ENCODE results near the gene OSBPL6. TPM values are rescaled to one million over a fixed set of nuclear protein-coding genes. Genes with fewer than 3 reads are reported as not detected.
A peak's percentile ranks its signal among the peaks of the same experiment; 100 is the strongest.

OSBPL6 gene
- total RNA-seq (not detected in 2 replicates), polyA plus RNA-seq (0.06 TPM in 1 of 2 replicates, not detected in the other), polyA minus RNA-seq (not detected in 2 replicates)
- 0.14 TPM for total RNA-seq (2013)

- H3K27me3 ChIP-seq (replicated peaks in 1 of 4; ENCODE audit: control extremely low read depth in 1 of 4, control insufficient read depth in 3 of 4, insufficient read depth in 4 of 4, low read length in 3 of 4), result peaks cover 0 to 42% (median 33%) of the 10 kb centered on the region in 4 experiments
- H3K79me2 ChIP-seq (ENCODE audit: control insufficient read depth, insufficient read depth, low read length), result no peaks in the 10 kb centered on the region
- H3K27me3 Mint-ChIP-seq, result peaks cover 49% of the 10 kb centered on the region
- no peaks in the 10 kb centered on the region for H3K9me3 ChIP-seq (ENCODE audit: control extremely low read depth in 1 of 3, control insufficient read depth in 2 of 3, insufficient read depth in 1 of 3, low read length in 2 of 3)
- H3K27ac ChIP-seq (ENCODE audit: low read length in 2 of 2), result no peak within 1 kb of the TSS
- H3K36me3 ChIP-seq (replicated peaks in 1 of 2; ENCODE audit: control extremely low read depth in 1 of 2, control insufficient read depth in 1 of 2, extremely low read depth in 1 of 2, insufficient read depth in 2 of 2, low read length in 1 of 2), result no peaks in the 10 kb centered on the region
- POLR2A ChIA-PET, result no interaction called here
- no peaks in the 10 kb centered on the region for H3K9me3 Mint-ChIP-seq (ENCODE audit: insufficient read depth)
- CTCF ChIA-PET, result no interaction called here
- no peak within 1 kb of the TSS for H3K27ac Mint-ChIP-seq
- intact Hi-C loops (cut with micrococcal nuclease), result loop anchor here (1.0 kb wide), 1 partner anchor 82 kb away; the partner anchor contains the start of gene RBM45
- H3K4me3 ChIP-seq (ENCODE audit: control extremely low read depth in 1 of 5, extremely low read depth in 1 of 5, insufficient read depth in 1 of 5, low read depth in 2 of 5, low read length in 4 of 5), result peak within 1 kb of the TSS; percentile 21 to 62 (median 48)
- no peaks in the 10 kb centered on the region for H4K20me1 ChIP-seq (ENCODE audit: control insufficient read depth, insufficient read depth, low read length, poor library complexity, severe bottlenecking)
- peak within 1 kb of the TSS; percentile 84 for H3K4me3 Mint-ChIP-seq
- TF ChIP-seq CTCF (IDR thresholded peaks at IDR 0.05), result no peak
- no peak for TF ChIP-seq EZH2 (IDR thresholded peaks at IDR 0.05; ENCODE audit: borderline replicate concordance, insufficient read depth, low read depth, low read length, poor library complexity, severe bottlenecking)
- ATAC-seq (ENCODE audit: low read depth) (peak; percentile 87), DNase-seq (peak; percentile 60)
- peaks cover 17% of the 10 kb centered on the region for H3K4me1 Mint-ChIP-seq
- peak within 1 kb of the TSS; percentile 95 for H3K4me2 ChIP-seq (replicated peaks; ENCODE audit: low read depth, low read length, poor library complexity, severe bottlenecking)
- under 1% methylated on average over 90 of the region's 90 CpGs for WGBS (ENCODE audit: insufficient coverage)
- H3K9ac ChIP-seq (ENCODE audit: low read length), result peak within 1 kb of the TSS; percentile 61
- peaks cover 14 to 19% of the 10 kb centered on the region in 2 donors for H3K4me1 ChIP-seq (ENCODE audit: control insufficient read depth in 2 of 2, insufficient read depth in 2 of 2, low read length in 2 of 2)
- peak within 1 kb of the TSS; percentile 71 for H2AFZ ChIP-seq (ENCODE audit: insufficient read depth, low read depth, low read length, poor library complexity, severe bottlenecking)
Measured at GRCh38 chr2:178193823-178194599, at the start of gene OSBPL6. OSBPL6 (plus strand) TSS chr2:178194512; CDS start chr2:178306185, 111,673 bp downstream.

GRCh38 chr2:178152033-178152432, 42.3 kb upstream of the OSBPL6 start:
- Mint-ChIP-seq H3K27ac (no peak overlapping the region), H3K4me3 (no peak overlapping the region), H3K9me3 (ENCODE audit: insufficient read depth) (peaks cover 3% of the 10 kb centered on the region), H3K4me1 (no peaks in the 10 kb centered on the region), H3K27me3 (peaks cover 14% of the 10 kb centered on the region)
- no peak for TF ChIP-seq EZH2 (IDR thresholded peaks at IDR 0.05; ENCODE audit: borderline replicate concordance, insufficient read depth, low read depth, low read length, poor library complexity, severe bottlenecking)
- TF ChIP-seq CTCF (IDR thresholded peaks at IDR 0.05), result no peak
- Histone ChIP-seq H3K4me2 (replicated peaks; ENCODE audit: low read depth, low read length, poor library complexity, severe bottlenecking) (no peak overlapping the region), H3K4me1 (ENCODE audit: control insufficient read depth in 2 of 2, insufficient read depth in 2 of 2, low read length in 2 of 2) (no peaks in the 10 kb centered on the region), H3K27ac (ENCODE audit: low read length in 2 of 2) (no peak overlapping the region), H3K27me3 (replicated peaks in 1 of 4; ENCODE audit: control extremely low read depth in 1 of 4, control insufficient read depth in 3 of 4, insufficient read depth in 4 of 4, low read length in 3 of 4) (peaks cover 0 to 7% (median 0%) of the 10 kb centered on the region in 4 experiments), H2AFZ (ENCODE audit: insufficient read depth, low read depth, low read length, poor library complexity, severe bottlenecking) (no peak overlapping the region), H3K79me2 (ENCODE audit: control insufficient read depth, insufficient read depth, low read length) (no peaks in the 10 kb centered on the region), H3K4me3 (ENCODE audit: control extremely low read depth in 1 of 5, extremely low read depth in 1 of 5, insufficient read depth in 1 of 5, low read depth in 2 of 5, low read length in 4 of 5) (no peak overlapping the region), H4K20me1 (ENCODE audit: control insufficient read depth, insufficient read depth, low read length, poor library complexity, severe bottlenecking) (no peaks in the 10 kb centered on the region), H3K9ac (ENCODE audit: low read length) (no peak overlapping the region), H3K9me3 (ENCODE audit: control extremely low read depth in 1 of 3, control insufficient read depth in 2 of 3, insufficient read depth in 1 of 3, low read length in 2 of 3) (peaks cover 0 to 6% (median 0%) of the 10 kb centered on the region in 3 donors), H3K36me3 (replicated peaks in 1 of 2; ENCODE audit: control extremely low read depth in 1 of 2, control insufficient read depth in 1 of 2, extremely low read depth in 1 of 2, insufficient read depth in 2 of 2, low read length in 1 of 2) (no peaks in the 10 kb centered on the region)
- ChIA-PET POLR2A (no interaction called here), CTCF (no interaction called here)
- intact Hi-C loops (cut with micrococcal nuclease), result no loop called here
- WGBS (ENCODE audit: insufficient coverage), result 100% methylated on average over 1 of the region's 3 CpGs
- no peak for DNase-seq
- no peak for ATAC-seq (ENCODE audit: low read depth)
